AG04449 (cell line): Measurements from ENCODE around the gene TMEM132E.

Experiments
- CTCF ChIA-PET: fragments of 350-600 bp; formaldehyde crosslinking; extraction: SDS; loops from one replicate; lab custom pipeline; 2021; ENCODE audit warnings: antibody characterized with exemption; lab: Yijun Ruan, JAX
- POLR2A ChIA-PET: fragments of 400-600, 350-600 bp; formaldehyde crosslinking; extraction: SDS; loops from one replicate; lab custom pipeline; 2020; ENCODE audit warnings: antibody characterized with exemption, inconsistent platforms; lab: Yijun Ruan, JAX
- DNase-seq: peaks from one replicate; pipeline ENCODE4 v3.0.0-alpha.2; 2010; ENCODE audit warnings: low read depth, low spot score
- H3K4me3 ChIP-seq: 2 replicates; pipeline ENCODE4 v1.5.1; 2011; ENCODE audit warnings: low read depth, mild to moderate bottlenecking, control low read depth, low read length
- TF ChIP-seq, protein P1 (sequence below): IDR thresholded peaks from one replicate; pipeline ENCODE4 v1.5.1; 2011; ENCODE audit warnings: mild to moderate bottlenecking, moderate library complexity, low read length, control low read depth, inconsistent platforms; ENCODE audit not compliant: insufficient read depth; ENCODE audit errors: missing control alignments

TMEM132E gene

DNA sequence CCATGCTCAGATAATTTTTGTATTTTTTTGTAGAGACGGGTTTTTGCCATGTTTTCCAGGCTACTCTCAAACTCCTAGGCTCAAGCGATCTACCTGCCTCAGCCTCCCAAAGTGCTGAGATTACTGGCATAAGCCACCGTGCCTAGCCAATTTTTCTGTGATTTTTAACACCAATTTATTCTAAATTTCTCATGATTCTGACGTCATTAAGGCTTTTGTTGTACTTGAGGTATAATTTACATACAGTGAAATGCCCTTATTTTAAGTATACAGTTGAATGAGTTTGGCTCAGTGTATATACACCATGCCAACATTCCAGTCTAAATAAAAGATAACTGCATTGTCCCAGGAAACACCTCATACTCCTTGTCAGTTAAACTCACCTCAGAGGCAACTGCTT lies 77.4 kb downstream of the TMEM132E start:
- DNase-seq = no peak
- TF ChIP-seq, protein P1, sequence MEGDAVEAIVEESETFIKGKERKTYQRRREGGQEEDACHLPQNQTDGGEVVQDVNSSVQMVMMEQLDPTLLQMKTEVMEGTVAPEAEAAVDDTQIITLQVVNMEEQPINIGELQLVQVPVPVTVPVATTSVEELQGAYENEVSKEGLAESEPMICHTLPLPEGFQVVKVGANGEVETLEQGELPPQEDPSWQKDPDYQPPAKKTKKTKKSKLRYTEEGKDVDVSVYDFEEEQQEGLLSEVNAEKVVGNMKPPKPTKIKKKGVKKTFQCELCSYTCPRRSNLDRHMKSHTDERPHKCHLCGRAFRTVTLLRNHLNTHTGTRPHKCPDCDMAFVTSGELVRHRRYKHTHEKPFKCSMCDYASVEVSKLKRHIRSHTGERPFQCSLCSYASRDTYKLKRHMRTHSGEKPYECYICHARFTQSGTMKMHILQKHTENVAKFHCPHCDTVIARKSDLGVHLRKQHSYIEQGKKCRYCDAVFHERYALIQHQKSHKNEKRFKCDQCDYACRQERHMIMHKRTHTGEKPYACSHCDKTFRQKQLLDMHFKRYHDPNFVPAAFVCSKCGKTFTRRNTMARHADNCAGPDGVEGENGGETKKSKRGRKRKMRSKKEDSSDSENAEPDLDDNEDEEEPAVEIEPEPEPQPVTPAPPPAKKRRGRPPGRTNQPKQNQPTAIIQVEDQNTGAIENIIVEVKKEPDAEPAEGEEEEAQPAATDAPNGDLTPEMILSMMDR = no peak
- H3K4me3 ChIP-seq = no peak overlapping the region
- ChIA-PET POLR2A (no interaction called here), CTCF (no interaction called here)

DNA sequence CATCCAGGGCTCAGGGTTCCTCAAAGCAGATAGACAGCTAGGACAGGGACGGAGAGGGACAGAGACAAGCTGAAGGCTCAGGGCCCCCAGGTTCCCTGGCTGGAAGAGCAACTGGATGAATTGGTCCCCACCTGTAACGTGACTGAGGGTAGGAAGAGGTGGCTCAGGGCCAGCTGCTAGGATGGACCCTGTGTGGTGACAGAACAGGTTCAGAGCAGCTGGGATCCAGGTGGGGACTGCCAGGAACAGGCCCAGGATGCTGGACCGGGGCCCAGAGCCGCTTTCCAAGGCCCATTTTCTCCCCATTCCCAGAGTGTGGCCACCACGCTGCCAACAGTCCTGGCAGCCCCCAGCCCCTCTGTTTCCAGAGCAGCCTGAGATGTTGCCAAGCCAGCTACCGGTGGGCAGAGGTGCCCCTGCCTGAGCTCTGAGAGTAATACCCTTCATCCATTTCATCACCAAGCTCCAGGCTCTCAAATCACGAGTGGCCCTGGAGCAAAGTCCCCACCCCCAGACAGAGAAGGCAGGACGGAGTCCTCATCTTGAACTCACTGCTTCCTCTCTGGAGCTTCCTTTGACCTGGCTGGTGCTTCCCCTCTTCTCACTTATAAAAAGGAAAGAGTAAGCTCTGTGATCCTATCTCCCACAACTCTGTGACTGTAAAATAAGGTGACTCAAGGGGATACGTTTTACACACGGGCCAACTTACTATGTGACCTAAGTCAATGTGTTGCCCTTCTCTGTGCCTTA lies 79.6 kb downstream of the TMEM132E start:
- TF ChIP-seq, protein P1 = no peak
- POLR2A ChIA-PET = interaction anchor here (0.7 kb wide), 1 partner anchor 84 kb away, joined by 4 read pairs; no protein-coding TSS in a partner anchor
- no peak for DNase-seq
- CTCF ChIA-PET = interaction anchor here (1.1 kb wide), 1 partner anchor 115 kb away, joined by 3 read pairs; no protein-coding TSS in a partner anchor
- no peak overlapping the region for H3K4me3 ChIP-seq

DNA sequence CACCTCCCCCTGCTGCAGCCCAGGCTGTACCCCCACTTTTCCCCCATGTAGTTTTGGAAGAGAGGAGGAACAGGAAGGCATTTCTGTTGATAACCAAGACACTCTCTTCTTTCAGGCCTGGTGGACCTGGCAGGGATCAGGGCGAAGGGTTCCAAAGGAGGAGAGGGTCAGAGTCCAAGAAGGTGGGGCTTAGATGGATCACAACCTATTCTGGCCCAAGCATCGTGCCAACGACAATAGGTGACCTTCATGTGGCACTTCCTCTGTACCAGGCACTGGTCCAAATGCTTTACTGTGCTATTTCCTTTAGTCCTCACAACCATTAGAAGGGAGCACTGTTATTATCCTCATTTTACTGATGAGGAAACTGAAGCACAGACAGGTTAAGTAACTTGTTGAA lies 84.3 kb downstream of the TMEM132E start:
- ChIA-PET POLR2A (no interaction called here), CTCF (no interaction called here)
- H3K4me3 ChIP-seq = no peak overlapping the region
- no peak for DNase-seq
- TF ChIP-seq, protein P1 = no peak

DNA sequence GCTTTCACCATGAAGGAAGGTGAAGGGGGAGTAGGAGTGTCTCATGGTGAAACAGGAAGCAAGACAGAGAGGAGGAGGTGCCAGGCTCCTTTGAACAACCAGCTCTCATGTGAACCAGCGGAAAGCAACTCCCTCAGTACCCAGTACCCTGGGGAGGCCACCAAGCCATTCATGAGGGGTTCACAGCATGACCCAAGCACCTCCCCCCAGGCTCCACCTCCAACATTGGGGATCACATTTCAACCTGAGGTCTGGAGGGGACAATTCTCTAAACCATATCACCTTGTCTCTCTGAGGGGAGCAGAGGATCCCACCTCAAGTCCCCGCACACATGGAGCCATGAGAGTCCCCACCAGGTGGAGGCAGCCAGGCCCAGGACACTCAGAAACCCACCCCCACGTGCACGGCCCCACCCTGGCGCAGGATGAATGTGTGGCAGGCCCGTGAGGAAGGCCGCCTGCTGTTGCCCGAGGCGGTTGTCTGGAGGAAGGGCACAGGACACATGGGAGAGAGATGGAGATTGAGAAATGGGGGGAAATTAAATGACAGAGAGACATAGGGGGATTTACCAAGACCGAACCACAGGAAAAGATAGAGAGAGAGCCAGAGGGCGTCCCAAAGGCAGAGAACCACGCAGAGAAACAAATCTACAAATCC lies 85.9 kb downstream of the TMEM132E start:
- no peak for DNase-seq
- ChIA-PET POLR2A (no interaction called here), CTCF (no interaction called here)
- H3K4me3 ChIP-seq = no peak overlapping the region
- TF ChIP-seq, protein P1 = no peak

DNA sequence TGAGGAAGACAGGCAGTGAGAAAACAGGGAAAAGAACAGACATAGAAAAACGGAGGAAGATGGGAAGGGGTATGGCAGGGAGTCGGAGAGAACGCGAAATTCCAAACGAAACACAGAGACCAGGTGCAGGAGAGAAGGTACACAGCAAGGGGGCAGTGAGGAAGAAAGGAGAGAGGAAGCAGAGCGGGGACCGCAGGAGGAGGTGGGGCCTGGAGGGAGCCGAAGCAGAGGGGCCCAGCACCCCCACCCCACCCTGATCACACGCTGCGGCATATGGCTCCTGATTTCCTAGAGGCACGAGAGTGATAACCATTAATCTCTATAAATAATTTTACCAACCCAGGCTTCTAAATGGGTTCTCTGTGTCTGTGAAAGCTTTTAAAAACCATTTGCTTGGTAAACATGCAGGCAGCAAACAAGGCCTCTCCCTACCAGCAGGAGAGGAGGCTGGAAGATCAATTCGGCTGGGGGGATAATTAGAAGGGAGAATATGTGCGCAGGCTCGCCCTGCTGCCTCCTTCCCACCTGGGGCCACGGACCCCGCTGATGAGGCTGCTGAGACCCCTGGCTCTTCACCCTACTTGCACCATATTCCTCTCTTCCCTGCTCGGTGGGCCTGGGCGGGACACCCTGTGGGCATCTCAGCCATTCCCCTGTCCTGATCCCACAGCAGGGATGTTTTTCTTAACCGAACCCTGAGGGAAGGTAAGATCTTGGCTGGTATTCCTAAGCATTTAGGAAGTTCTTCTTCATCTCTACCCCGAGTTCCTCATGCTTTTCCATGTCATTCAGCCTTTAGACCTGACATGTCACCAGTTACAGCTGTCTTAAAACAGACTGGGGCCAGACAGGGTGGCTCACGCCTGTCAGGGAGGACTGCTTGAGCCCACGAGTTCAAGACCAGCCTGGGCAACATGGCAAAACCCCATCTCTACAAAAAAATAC lies 86.7 kb downstream of the TMEM132E start:
- no peak overlapping the region for H3K4me3 ChIP-seq
- no peak for DNase-seq
- CTCF ChIA-PET = no interaction called here
- POLR2A ChIA-PET = no interaction called here
- TF ChIP-seq, protein P1 = no peak
